ENCODE measurements around the gene RHOXF2.
"Not testable (repeated sequence)": the region's sequence is repeated elsewhere in the genome, so short reads cannot be mapped to it uniquely, and the experiment has no call there.

The RHOXF2 gene

DNA sequence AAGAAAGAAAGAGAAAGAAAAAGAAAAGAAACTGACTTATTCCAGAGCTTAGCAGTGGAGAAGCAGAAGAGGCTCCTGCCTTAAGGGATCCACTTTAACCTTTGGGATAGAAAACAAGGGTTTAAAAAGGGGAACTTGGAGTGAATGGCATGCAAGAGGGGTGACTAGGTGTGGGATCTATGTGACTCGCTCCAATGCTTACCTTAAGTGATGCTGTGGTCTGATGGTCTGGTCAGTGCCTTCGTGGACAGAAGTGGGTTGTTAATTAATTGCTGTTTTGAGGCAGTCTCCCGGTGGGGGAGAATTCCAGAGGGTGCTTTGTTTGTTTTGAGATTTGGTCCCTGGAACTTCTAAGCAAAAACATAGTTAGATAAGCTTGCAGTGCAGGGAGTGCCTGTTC, 21.6 kb upstream of the RHOXF2 start:
- no peak for DNase-seq (ENCODE audit: low read depth)
- TF ChIP-seq, protein P1, sequence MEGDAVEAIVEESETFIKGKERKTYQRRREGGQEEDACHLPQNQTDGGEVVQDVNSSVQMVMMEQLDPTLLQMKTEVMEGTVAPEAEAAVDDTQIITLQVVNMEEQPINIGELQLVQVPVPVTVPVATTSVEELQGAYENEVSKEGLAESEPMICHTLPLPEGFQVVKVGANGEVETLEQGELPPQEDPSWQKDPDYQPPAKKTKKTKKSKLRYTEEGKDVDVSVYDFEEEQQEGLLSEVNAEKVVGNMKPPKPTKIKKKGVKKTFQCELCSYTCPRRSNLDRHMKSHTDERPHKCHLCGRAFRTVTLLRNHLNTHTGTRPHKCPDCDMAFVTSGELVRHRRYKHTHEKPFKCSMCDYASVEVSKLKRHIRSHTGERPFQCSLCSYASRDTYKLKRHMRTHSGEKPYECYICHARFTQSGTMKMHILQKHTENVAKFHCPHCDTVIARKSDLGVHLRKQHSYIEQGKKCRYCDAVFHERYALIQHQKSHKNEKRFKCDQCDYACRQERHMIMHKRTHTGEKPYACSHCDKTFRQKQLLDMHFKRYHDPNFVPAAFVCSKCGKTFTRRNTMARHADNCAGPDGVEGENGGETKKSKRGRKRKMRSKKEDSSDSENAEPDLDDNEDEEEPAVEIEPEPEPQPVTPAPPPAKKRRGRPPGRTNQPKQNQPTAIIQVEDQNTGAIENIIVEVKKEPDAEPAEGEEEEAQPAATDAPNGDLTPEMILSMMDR (conservative IDR thresholded peaks at IDR 0.05; ENCODE audit: low read depth, low read length) = no peak
- no peak overlapping the region for H3K4me3 ChIP-seq (ENCODE audit: low read length)

DNA sequence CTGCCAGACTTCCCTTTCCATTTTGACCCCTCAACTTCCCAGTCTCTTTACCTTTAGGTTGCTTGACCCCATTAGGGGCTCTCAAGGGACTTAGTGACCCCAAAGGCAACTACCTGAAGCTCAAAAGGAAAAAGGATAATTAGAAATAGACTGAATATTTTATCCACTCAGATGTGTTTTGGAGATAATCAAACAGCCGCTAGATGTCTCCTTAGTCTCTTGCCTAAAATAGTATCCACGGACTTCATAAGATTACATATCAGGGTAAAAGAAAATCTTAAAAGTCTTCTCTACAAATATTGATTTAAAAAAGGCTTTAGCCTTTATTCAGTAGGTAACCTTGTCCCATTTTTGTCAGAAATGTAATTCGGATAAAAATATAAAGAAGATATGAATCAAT, 21.0 kb upstream of the RHOXF2 start:
- TF ChIP-seq, protein P1 (conservative IDR thresholded peaks at IDR 0.05; ENCODE audit: low read depth, low read length) = no peak
- H3K4me3 ChIP-seq (ENCODE audit: low read length) = no peak overlapping the region
- no peak for DNase-seq (ENCODE audit: low read depth)

GRCh38 chrX:120140293-120140981, 18.0 kb upstream of the RHOXF2 start:
- H3K4me3 ChIP-seq (ENCODE audit: low read length) = no peak overlapping the region
- DNase-seq (ENCODE audit: low read depth) = no peak
- TF ChIP-seq, protein P1 (conservative IDR thresholded peaks at IDR 0.05; ENCODE audit: low read depth, low read length) = no peak

DNA sequence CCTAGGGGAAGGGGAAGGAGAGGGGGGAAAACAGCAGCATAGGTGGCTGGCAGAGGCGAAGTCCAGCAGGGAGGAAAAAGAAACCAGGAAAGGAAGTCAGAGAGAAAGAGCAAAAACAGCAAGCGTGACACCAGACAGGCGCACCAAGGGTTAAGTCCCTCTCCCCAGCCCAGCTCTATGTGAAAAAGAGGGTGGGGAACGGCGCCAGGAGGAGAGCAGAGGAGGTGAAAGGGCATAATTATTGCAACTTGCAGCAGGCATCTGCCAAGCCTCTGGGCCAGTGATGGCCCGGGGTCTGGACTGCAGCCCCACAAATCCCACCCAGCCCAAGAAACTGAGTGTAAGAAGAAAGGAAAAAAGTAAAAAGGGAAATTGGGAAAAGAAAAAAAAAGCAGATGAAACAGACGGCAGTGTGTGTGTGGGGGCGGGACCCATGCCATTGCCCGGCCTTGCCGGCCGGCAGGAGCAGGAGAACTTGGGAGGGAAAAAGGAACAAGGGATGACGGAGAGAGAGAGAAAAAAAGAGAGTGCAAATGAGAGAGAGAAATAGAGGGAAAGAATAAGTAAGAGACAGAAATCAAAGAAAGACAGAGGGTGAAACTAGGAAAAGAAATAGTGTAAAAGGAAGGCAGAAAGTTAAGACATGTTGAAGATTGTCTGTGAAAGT, 14.1 kb upstream of the RHOXF2 start:
- no peak for DNase-seq (ENCODE audit: low read depth)
- TF ChIP-seq, protein P1 (conservative IDR thresholded peaks at IDR 0.05; ENCODE audit: low read depth, low read length) = no peak
- H3K4me3 ChIP-seq (ENCODE audit: low read length) = no peak overlapping the region

DNA sequence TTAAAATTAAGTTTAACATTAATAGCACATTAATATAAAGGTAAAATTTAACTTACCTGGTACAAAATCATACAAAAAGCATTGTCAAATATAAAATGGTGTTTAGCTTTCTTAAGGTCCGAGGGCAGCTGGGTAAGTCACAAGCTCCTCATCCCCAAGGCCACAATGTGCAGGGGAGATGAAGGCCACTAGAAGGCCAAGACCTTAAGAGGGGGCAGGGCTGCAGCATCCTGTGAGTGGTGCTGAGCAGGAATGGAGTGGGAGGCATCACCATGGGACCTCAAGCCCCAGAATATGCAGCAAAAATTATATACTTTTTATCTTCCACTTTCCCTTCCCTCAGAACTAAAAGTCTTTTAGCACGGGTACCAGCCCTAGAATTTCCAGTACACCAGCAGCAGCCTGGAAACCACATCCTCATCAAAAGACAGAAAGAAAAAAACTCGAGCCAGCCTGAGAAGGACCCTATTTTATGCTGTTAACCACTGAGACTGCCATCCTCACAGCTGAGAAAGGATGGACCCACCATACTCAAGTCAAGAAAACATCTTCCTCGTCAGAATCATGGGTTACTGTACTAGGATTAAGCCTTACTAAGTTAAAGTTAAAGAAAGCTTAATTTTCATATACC, 13.0 kb upstream of the RHOXF2 start:
- no peak for DNase-seq (ENCODE audit: low read depth)
- no peak overlapping the region for H3K4me3 ChIP-seq (ENCODE audit: low read length)
- TF ChIP-seq, protein P1 (conservative IDR thresholded peaks at IDR 0.05; ENCODE audit: low read depth, low read length) = no peak

DNA sequence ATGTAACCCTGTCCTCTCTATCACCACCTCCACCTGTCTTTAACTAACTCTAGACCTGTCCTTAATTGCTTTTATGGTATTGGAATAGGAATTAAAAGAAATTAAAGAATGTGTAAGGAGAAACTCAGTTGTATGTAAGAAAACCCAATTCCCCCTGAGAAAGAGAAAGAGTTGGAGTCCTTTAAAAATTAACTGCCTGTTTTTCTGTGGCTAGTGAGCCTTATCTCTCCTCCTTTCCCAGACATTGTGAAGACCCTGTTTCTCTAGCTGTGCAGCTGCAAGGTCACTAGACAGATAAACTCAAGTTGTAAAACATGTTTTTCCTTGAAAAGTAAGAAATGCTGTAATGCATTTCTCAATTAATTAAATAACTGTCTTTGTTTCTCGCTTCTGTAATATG, 12.1 kb upstream of the RHOXF2 start:
- DNase-seq (ENCODE audit: low read depth); H3K4me3 ChIP-seq (ENCODE audit: low read length): not testable (repeated sequence)

GRCh38 chrX:120147537-120147936, 10.9 kb upstream of the RHOXF2 start:
- H3K4me3 ChIP-seq (ENCODE audit: low read length) = no peak overlapping the region
- TF ChIP-seq, protein P1 (conservative IDR thresholded peaks at IDR 0.05; ENCODE audit: low read depth, low read length) = no peak
- no peak for DNase-seq (ENCODE audit: low read depth)

GRCh38 chrX:120150109-120150744, 8.2 kb upstream of the RHOXF2 start:
- H3K4me3 ChIP-seq (ENCODE audit: low read length); DNase-seq (ENCODE audit: low read depth): not testable (repeated sequence)

DNA sequence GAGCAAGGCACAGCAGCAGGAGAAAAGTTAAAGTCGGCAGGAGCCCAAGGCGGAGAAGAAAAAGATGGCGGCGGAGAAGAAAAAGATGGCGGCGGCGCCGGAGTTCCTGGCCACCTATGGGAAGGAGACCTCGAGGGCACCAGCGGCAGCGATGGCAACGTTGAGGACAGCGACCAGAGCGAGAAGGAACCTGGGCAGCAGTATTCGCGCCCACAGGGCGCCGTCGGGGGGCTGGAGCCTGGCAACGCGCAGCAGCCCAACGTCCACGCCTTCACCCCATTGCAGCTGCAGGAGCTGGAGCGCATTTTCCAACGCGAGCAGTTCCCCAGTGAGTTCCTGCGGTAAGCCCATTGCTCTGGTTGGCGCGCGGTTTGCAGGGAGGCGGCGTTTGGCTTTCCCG, 673 bp downstream of the RHOXF2 start:
- DNase-seq (ENCODE audit: low read depth); H3K4me3 ChIP-seq (ENCODE audit: low read length): not testable (repeated sequence)

DNA sequence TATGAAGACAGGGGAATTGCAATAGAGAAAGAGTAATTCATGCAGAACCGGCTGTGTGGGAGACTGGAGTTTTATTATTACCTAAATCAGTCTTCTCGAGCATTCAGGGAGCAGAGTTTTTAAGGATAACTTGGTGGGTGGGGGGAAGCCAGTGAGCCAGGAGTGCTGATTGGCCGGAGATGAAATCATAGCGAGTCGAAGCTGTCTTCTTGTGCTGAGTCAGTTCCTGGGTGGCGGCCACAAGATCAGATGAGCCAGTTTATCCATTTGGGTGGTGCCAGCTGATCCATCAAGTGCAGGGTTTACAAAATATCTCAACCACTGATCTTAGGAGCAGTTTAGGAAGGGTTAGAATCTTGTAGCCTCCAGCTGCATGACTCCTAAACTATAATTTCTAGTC, 34.8 kb downstream of the RHOXF2 start:
- DNase-seq (ENCODE audit: low read depth); H3K4me3 ChIP-seq (ENCODE audit: low read length): not testable (repeated sequence)

DNA sequence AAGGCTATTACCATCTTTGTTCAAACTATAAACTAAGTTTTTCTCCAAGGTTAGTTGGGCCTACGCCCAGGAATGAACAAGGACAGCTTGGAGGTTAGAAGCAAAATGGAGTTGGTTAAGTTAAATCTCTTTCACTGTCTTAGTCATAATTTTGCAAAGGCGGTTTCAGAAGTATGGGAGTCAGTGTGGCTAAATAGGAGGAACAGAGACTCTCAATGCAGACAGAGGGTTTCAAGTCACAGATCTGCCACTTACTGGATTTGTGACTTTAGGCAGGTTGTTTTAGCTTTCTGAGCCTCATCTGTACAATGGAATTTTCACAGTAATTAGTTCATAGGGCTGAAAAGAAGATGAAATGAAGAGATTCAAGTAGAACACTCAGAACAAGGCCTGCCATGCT, 35.3 kb downstream of the RHOXF2 start:
- not testable (repeated sequence) for H3K4me3 ChIP-seq (ENCODE audit: low read length); DNase-seq (ENCODE audit: low read depth)
